Endothelial cell of umbilical vein (primary cell): ENCODE data around the gene SYNE3. TPM values are rescaled to one million over a fixed set of nuclear protein-coding genes. Genes with fewer than 3 reads are reported as not detected.

Experiments used
- BruUV-seq: library from RNA; stranded (reverse); fragments of 400-500 nt; replicated peaks from 2 replicates; lab custom pipeline; 2021; lab: Mats Ljungman, UMichigan
- CTCF ChIA-PET: fragments of 300-600, 350-600 bp; sonication (Branson Sonifier 250); formaldehyde crosslinking; loops from one replicate; lab custom pipeline; 2021; ENCODE audit warnings: antibody characterized with exemption, inconsistent platforms; lab: Charles Lee
- POLR2A ChIA-PET: fragments of 300-600, 350-600 bp; sonication (Branson Sonifier 250); formaldehyde crosslinking; loops from one replicate; lab custom pipeline; 2021; ENCODE audit warnings: antibody characterized with exemption, inconsistent platforms; lab: Charles Lee
- DNase-seq: peaks from one replicate; pipeline ENCODE4 v3.0.0-alpha.2; 2011; ENCODE audit warnings: low read depth, low spot score
- FAIRE-seq: peaks from 2 replicates; lab custom pipeline; 2011; peaks lifted over from hg19 to GRCh38; lab: Jason Lieb, UNC
- H2AFZ ChIP-seq: 2 replicates; pipeline ENCODE4 v1.6.0; 2012; ENCODE audit warnings: low read depth, low read length, control low read depth, inconsistent platforms
- H3K27ac ChIP-seq: 2 replicates; pipeline ENCODE4 v1.5.1; 2011; ENCODE audit warnings: low read depth, mild to moderate bottlenecking, control low read depth, low read length, moderate library complexity; ENCODE audit not compliant: insufficient read depth
- H3K27me3 ChIP-seq, 2 experiments: 2 replicates each; pipeline versions ENCODE4 v1.6.0 to v1.6.1; 2011; ENCODE audit warnings: low read length in 2 of 2, mixed read lengths in 1 of 2; ENCODE audit not compliant: control insufficient read depth in 2 of 2, insufficient read depth in 2 of 2
- H3K36me3 ChIP-seq, 2 experiments: 2 replicates in 1 of 2; 3 replicates in 1 of 2; pipeline ENCODE4 v1.5.1; 2011; ENCODE audit warnings: low read length in 2 of 2, mild to moderate bottlenecking in 1 of 2, moderate library complexity in 1 of 2; ENCODE audit not compliant: control insufficient read depth in 2 of 2, insufficient read depth in 2 of 2; ENCODE audit errors: extremely low read depth in 1 of 2
- H3K4me1 ChIP-seq: 3 replicates; pipeline ENCODE4 v1.5.1; 2011; ENCODE audit warnings: mild to moderate bottlenecking, low read length; ENCODE audit not compliant: control insufficient read depth, insufficient read depth; ENCODE audit errors: extremely low read depth
- H3K4me2 ChIP-seq: 2 replicates; pipeline ENCODE4 v1.6.1; 2011; ENCODE audit warnings: low read length, control low read depth, mixed read lengths; ENCODE audit not compliant: insufficient read depth
- H3K4me3 ChIP-seq, 3 experiments: fragments of 200-600 bp in 1 of 3; sonication (generic), shearing (Covaris generic) in 1 of 3; replicated peaks in 1 of 3; 2 replicates each; pipeline ENCODE4 v1.5.1; 2011 to 2016; ENCODE audit warnings: control low read depth in 3 of 3, low read length in 3 of 3, mild to moderate bottlenecking in 2 of 3, inconsistent platforms in 1 of 3, low read depth in 1 of 3, moderate library complexity in 1 of 3; ENCODE audit not compliant: insufficient read depth in 1 of 3
- H3K79me2 ChIP-seq: 2 replicates; pipeline ENCODE4 v1.6.0; 2012; ENCODE audit warnings: low read length, inconsistent platforms; ENCODE audit not compliant: control insufficient read depth, insufficient read depth
- H3K9ac ChIP-seq: replicated peaks from 2 replicates; pipeline ENCODE3; 2011; ENCODE audit warnings: low read length, control low read depth; ENCODE audit not compliant: insufficient read depth; ENCODE audit errors: extremely low read depth
- H3K9me1 ChIP-seq: replicated peaks from 3 replicates; pipeline ENCODE4 v1.6.0; 2011; ENCODE audit warnings: mild to moderate bottlenecking, low read length; ENCODE audit not compliant: control insufficient read depth, insufficient read depth; ENCODE audit errors: extremely low read depth
- H3K9me3 ChIP-seq: replicated peaks from 2 replicates; pipeline ENCODE4 v1.5.1; 2012; ENCODE audit warnings: low read length, inconsistent platforms; ENCODE audit not compliant: control insufficient read depth, insufficient read depth
- H4K20me1 ChIP-seq: replicated peaks from 2 replicates; pipeline ENCODE3; 2011; ENCODE audit warnings: mild to moderate bottlenecking, low read length; ENCODE audit not compliant: control insufficient read depth, insufficient read depth; ENCODE audit errors: extremely low read depth
- EZH2 ChIP-seq: IDR thresholded peaks from 2 replicates; pipeline ENCODE4 v1.6.1; 2012; ENCODE audit warnings: borderline replicate concordance, low read depth, mild to moderate bottlenecking, moderate library complexity, low read length, inconsistent platforms; ENCODE audit not compliant: severe bottlenecking
- FOS ChIP-seq: IDR thresholded peaks from 2 replicates; pipeline ENCODE4 v1.6.1; 2011; ENCODE audit warnings: mild to moderate bottlenecking, low read length, moderate library complexity, borderline replicate concordance; ENCODE audit not compliant: insufficient read depth
- GATA2 ChIP-seq: IDR thresholded peaks from 2 replicates; pipeline ENCODE4 v1.7.0; 2011; ENCODE audit warnings: low read depth, mild to moderate bottlenecking, moderate library complexity, mixed read lengths, low read length; ENCODE audit not compliant: insufficient read length, insufficient read depth
- JUN ChIP-seq: IDR thresholded peaks from 2 replicates; pipeline ENCODE4 v1.6.1; 2011; ENCODE audit warnings: borderline replicate concordance, low read depth; ENCODE audit not compliant: insufficient read length, insufficient read depth
- MAX ChIP-seq: IDR thresholded peaks from 2 replicates; pipeline ENCODE4 v1.6.1; 2011; ENCODE audit not compliant: insufficient read depth, insufficient read length
- MYC ChIP-seq: IDR thresholded peaks from one replicate; pipeline ENCODE4 v1.6.1; 2011; ENCODE audit warnings: mild to moderate bottlenecking, low read depth, low read length
- POLR2A ChIP-seq: IDR thresholded peaks from 2 replicates; pipeline ENCODE4 v1.6.1; 2012; ENCODE audit warnings: low read depth, mild to moderate bottlenecking, control low read depth, low read length
- POLR2AphosphoS5 ChIP-seq: IDR thresholded peaks from 2 replicates; pipeline ENCODE4 v1.6.1; 2012; ENCODE audit warnings: low read depth, mild to moderate bottlenecking, control low read depth, low read length, moderate library complexity; ENCODE audit not compliant: insufficient read depth
- dilution Hi-C: fragments of 300-500 bp; cut with MboI; formaldehyde crosslinking; loops from one replicate; pipeline ENCODE4 v1.15.0; 2019; ENCODE audit warnings: low sequenced_read_pairs; ENCODE audit not compliant: extremely low pct_ligation_motif_present
- intact Hi-C: fragments of 100-400 bp; cut with micrococcal nuclease; formaldehyde crosslinking; loops from one replicate; pipeline ENCODE4 v1.10.0; 2022
- polyA plus RNA-seq, 4 experiments: library from polyadenylated mRNA; depleted of rRNA in 3 of 4; stranded (reverse) in 3 of 4; unstranded in 1 of 4; fragments of >200 nt; gene quantifications; 2 replicates each; pipeline versions ENCODE4 v1.2.1 to v1.2.3, GENCODE V29; 2011 to 2012; ENCODE audit warnings: missing spikeins in 1 of 4
- total RNA-seq: library from RNA; stranded (reverse); gene quantifications from 2 replicates; pipeline ENCODE4 v1.2.3, GENCODE V29; 2021
- TF ChIP-seq, protein P1 (sequence below), 2 donors: IDR thresholded peaks; 1 replicate in 1 of 2; 2 replicates in 1 of 2; pipeline ENCODE4 v1.5.1; 2011; ENCODE audit warnings: low read length in 2 of 2, mild to moderate bottlenecking in 2 of 2, moderate library complexity in 2 of 2, control low read depth in 1 of 2, inconsistent platforms in 1 of 2, low read depth in 1 of 2; ENCODE audit not compliant: insufficient read depth in 1 of 2; ENCODE audit errors: extremely low read depth in 1 of 2

The SYNE3 gene
- total and polyA plus RNA-seq, 2 donors (not counting 3 experiments of a cell fraction or from before 2014, with no cell fraction given): 3.0 to 18.8 TPM

DNA sequence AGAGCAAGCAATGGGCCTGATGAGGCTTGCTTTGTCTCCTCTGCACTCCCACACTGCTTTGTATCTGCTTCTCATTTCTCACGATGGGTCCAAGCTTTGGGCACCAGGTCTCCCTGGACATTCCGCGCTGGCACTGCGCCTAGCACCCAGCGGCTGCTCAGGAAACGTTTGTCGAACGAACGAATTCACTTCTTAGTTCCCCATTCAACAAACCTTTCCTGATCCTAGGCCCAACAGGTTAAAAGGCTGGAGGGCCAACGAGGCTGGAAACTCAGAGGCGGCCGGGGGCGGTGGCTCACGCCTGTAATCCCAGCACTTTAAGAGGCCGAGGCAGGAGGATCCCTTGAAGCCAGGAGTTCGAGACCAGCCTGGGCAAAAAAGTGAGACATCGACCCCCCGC lies 17.4 kb upstream of the SYNE3 start:
- ChIA-PET POLR2A (no interaction called here), CTCF (interaction anchor here (0.7 to 4.6 kb wide), 4 partner anchors 10 to 106 kb away, joined by 3 to 33 read pairs (median 4); no protein-coding TSS in a partner anchor)
- TSS peak; percentile 64 for BruUV-seq
- Histone ChIP-seq H4K20me1 (no peaks in the 10 kb centered on the region), H3K9me1 (no peaks in the 10 kb centered on the region), H3K27me3 (no peaks in the 10 kb centered on the region), H2AFZ (no peak overlapping the region), H3K9ac (peak overlapping the region; percentile 88), H3K9me3 (no peaks in the 10 kb centered on the region), H3K79me2 (peaks cover 80% of the 10 kb centered on the region), H3K4me1 (peaks cover 52% of the 10 kb centered on the region), H3K36me3 (no peaks in the 10 kb centered on the region), H3K4me2 (peak overlapping the region; percentile 74), H3K27ac (peak overlapping the region; percentile 49), H3K4me3 (peak overlapping the region; percentile 53 to 71 (median 69))
- DNase-seq (no peak), FAIRE-seq (peak; percentile 55)
- intact Hi-C loops: loop anchor here (1.0 to 10.0 kb wide), 11 partner anchors 11 to 971 kb away; partner anchors contain the start of gene PAPOLA
- TF ChIP-seq POLR2AphosphoS5: no peak
- TF ChIP-seq EZH2: no peak
- no peak for TF ChIP-seq JUN
- TF ChIP-seq POLR2A: no peak
- TF ChIP-seq FOS: no peak
- TF ChIP-seq MAX: no peak
- TF ChIP-seq MYC: no peak
- TF ChIP-seq, protein P1, sequence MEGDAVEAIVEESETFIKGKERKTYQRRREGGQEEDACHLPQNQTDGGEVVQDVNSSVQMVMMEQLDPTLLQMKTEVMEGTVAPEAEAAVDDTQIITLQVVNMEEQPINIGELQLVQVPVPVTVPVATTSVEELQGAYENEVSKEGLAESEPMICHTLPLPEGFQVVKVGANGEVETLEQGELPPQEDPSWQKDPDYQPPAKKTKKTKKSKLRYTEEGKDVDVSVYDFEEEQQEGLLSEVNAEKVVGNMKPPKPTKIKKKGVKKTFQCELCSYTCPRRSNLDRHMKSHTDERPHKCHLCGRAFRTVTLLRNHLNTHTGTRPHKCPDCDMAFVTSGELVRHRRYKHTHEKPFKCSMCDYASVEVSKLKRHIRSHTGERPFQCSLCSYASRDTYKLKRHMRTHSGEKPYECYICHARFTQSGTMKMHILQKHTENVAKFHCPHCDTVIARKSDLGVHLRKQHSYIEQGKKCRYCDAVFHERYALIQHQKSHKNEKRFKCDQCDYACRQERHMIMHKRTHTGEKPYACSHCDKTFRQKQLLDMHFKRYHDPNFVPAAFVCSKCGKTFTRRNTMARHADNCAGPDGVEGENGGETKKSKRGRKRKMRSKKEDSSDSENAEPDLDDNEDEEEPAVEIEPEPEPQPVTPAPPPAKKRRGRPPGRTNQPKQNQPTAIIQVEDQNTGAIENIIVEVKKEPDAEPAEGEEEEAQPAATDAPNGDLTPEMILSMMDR (IDR thresholded peaks at IDR 0.05; ENCODE audit: extremely low read depth in 1 of 2, insufficient read depth in 1 of 2, low read depth in 1 of 2, low read length in 2 of 2): no peak
- no peak for TF ChIP-seq GATA2
- dilution Hi-C loops: no loop called here
